ENCODE measurements around the gene ZBTB48.

DNA sequence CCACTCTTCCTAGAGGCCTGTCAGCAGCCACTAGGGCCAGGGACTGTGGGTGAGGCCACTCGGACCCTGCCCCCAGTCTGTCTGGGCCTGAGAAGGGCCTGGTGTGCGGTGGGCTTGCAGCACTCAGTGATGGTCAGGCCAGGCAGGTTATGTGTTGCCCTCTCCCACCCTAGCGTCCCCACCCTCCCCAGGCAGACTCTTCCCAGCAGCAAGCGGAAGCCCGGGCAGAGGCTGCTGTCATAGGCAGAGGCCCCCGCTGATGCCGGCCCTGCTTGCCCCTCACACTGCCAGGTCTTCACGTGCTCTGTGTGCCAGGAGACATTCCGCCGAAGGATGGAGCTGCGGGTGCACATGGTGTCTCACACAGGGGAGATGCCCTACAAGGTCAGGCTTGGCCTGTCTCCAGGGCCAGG, 6.6 kb downstream of the ZBTB48 start:
- TF ChIP-seq EZH2 (optimal IDR thresholded peaks at IDR 0.05; ENCODE audit: low read depth, low read length) (no peak), EZH2phosphoT487 (IDR thresholded peaks at IDR 0.05; ENCODE audit: low read length) (no peak)
- TF ChIP-seq, protein P1, sequence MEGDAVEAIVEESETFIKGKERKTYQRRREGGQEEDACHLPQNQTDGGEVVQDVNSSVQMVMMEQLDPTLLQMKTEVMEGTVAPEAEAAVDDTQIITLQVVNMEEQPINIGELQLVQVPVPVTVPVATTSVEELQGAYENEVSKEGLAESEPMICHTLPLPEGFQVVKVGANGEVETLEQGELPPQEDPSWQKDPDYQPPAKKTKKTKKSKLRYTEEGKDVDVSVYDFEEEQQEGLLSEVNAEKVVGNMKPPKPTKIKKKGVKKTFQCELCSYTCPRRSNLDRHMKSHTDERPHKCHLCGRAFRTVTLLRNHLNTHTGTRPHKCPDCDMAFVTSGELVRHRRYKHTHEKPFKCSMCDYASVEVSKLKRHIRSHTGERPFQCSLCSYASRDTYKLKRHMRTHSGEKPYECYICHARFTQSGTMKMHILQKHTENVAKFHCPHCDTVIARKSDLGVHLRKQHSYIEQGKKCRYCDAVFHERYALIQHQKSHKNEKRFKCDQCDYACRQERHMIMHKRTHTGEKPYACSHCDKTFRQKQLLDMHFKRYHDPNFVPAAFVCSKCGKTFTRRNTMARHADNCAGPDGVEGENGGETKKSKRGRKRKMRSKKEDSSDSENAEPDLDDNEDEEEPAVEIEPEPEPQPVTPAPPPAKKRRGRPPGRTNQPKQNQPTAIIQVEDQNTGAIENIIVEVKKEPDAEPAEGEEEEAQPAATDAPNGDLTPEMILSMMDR (IDR thresholded peaks at IDR 0.05; ENCODE audit: low read length), result no peak

All from MM.1S (cell line).